ENCODE data around the gene TXLNA.
A peak's percentile ranks its signal among the peaks of the same experiment; 100 is the strongest.
"Not testable (repeated sequence)": the region's sequence is repeated elsewhere in the genome, so short reads cannot be mapped to it uniquely, and the experiment has no call there.

Gene TXLNA

GRCh38 chr1:32179443-32180185 lies at the start of gene TXLNA:
TXLNA (plus strand) TSS chr1:32179675; CDS start chr1:32180346, 671 bp downstream.
- Mint-ChIP-seq H3K9me3 (no peaks in the 10 kb centered on the region), H3K27ac (peak within 1 kb of the TSS; percentile 99), H3K4me3 (peak within 1 kb of the TSS; percentile 98), H3K4me1 (ENCODE audit: low read depth) (peaks cover 47% of the 10 kb centered on the region), H3K36me3 (ENCODE audit: low read depth) (peaks cover 62% of the 10 kb centered on the region), H3K27me3 (no peaks in the 10 kb centered on the region)
- peak; percentile 94 for DNase-seq

- H3K27ac Mint-ChIP-seq, H3K4me3 Mint-ChIP-seq, H3K27me3 Mint-ChIP-seq, H3K9me3 Mint-ChIP-seq, DNase-seq: not testable (repeated sequence)
- Mint-ChIP-seq H3K36me3 (ENCODE audit: low read depth) (peaks cover 66% of the 10 kb centered on the region), H3K4me1 (ENCODE audit: low read depth) (peaks cover 36% of the 10 kb centered on the region)
These were observed 45.6 kb upstream of the TXLNA start for GRCh38 chr1:32133950-32134280.

GRCh38 chr1:32137111-32137510 lies 42.4 kb upstream of the TXLNA start:
- peaks cover 56% of the 10 kb centered on the region for H3K36me3 Mint-ChIP-seq (ENCODE audit: low read depth)
- H3K9me3 Mint-ChIP-seq = no peaks in the 10 kb centered on the region
- H3K27ac Mint-ChIP-seq = no peak overlapping the region
- H3K27me3 Mint-ChIP-seq = no peaks in the 10 kb centered on the region
- DNase-seq = no peak
- peaks cover 51% of the 10 kb centered on the region for H3K4me1 Mint-ChIP-seq (ENCODE audit: low read depth)
- H3K4me3 Mint-ChIP-seq = no peak overlapping the region

GRCh38 chr1:32138965-32139364 lies 40.5 kb upstream of the TXLNA start:
- DNase-seq = no peak
- peak overlapping the region; percentile 62 for H3K27ac Mint-ChIP-seq
- no peaks in the 10 kb centered on the region for H3K9me3 Mint-ChIP-seq
- H3K27me3 Mint-ChIP-seq = no peaks in the 10 kb centered on the region
- H3K4me3 Mint-ChIP-seq = no peak overlapping the region
- H3K4me1 Mint-ChIP-seq (ENCODE audit: low read depth) = peaks cover 63% of the 10 kb centered on the region
- H3K36me3 Mint-ChIP-seq (ENCODE audit: low read depth) = peaks cover 55% of the 10 kb centered on the region

GRCh38 chr1:32142446-32143301 lies 36.8 kb upstream of the TXLNA start:
- no peaks in the 10 kb centered on the region for H3K27me3 Mint-ChIP-seq
- DNase-seq = no peak
- peaks cover 54% of the 10 kb centered on the region for H3K36me3 Mint-ChIP-seq (ENCODE audit: low read depth)
- H3K27ac Mint-ChIP-seq = peak overlapping the region; percentile 66
- H3K9me3 Mint-ChIP-seq = peaks cover 3% of the 10 kb centered on the region
- no peak overlapping the region for H3K4me3 Mint-ChIP-seq
- peaks cover 74% of the 10 kb centered on the region for H3K4me1 Mint-ChIP-seq (ENCODE audit: low read depth)

- Mint-ChIP-seq H3K4me1 (ENCODE audit: low read depth) (peaks cover 69% of the 10 kb centered on the region), H3K36me3 (ENCODE audit: low read depth) (peaks cover 57% of the 10 kb centered on the region)
- not testable (repeated sequence) for H3K9me3 Mint-ChIP-seq, DNase-seq, H3K27ac Mint-ChIP-seq, H3K4me3 Mint-ChIP-seq, H3K27me3 Mint-ChIP-seq
These were observed 36.2 kb upstream of the TXLNA start for GRCh38 chr1:32143302-32143695.

GRCh38 chr1:32144033-32144432 lies 35.4 kb upstream of the TXLNA start:
- H3K36me3 Mint-ChIP-seq (ENCODE audit: low read depth) = peaks cover 57% of the 10 kb centered on the region
- no peak overlapping the region for H3K27ac Mint-ChIP-seq
- H3K9me3 Mint-ChIP-seq = peaks cover 5% of the 10 kb centered on the region
- H3K4me1 Mint-ChIP-seq (ENCODE audit: low read depth) = peaks cover 64% of the 10 kb centered on the region
- H3K4me3 Mint-ChIP-seq = no peak overlapping the region
- DNase-seq = no peak
- no peaks in the 10 kb centered on the region for H3K27me3 Mint-ChIP-seq

- Mint-ChIP-seq H3K36me3 (ENCODE audit: low read depth) (peaks cover 49% of the 10 kb centered on the region), H3K4me1 (ENCODE audit: low read depth) (peaks cover 47% of the 10 kb centered on the region)
- not testable (repeated sequence) for H3K27ac Mint-ChIP-seq, H3K27me3 Mint-ChIP-seq, DNase-seq, H3K9me3 Mint-ChIP-seq, H3K4me3 Mint-ChIP-seq
These were observed 31.7 kb upstream of the TXLNA start for GRCh38 chr1:32147799-32148198.

- H3K27me3 Mint-ChIP-seq = no peaks in the 10 kb centered on the region
- peaks cover 23% of the 10 kb centered on the region for H3K4me1 Mint-ChIP-seq (ENCODE audit: low read depth)
- no peak overlapping the region for H3K27ac Mint-ChIP-seq
- peaks cover 52% of the 10 kb centered on the region for H3K36me3 Mint-ChIP-seq (ENCODE audit: low read depth)
- H3K9me3 Mint-ChIP-seq = peaks cover 6% of the 10 kb centered on the region
- no peak overlapping the region for H3K4me3 Mint-ChIP-seq
- no peak for DNase-seq
These were observed 28.6 kb upstream of the TXLNA start for GRCh38 chr1:32150847-32151246.

- H3K27ac Mint-ChIP-seq = no peak overlapping the region
- DNase-seq = no peak
- H3K4me1 Mint-ChIP-seq (ENCODE audit: low read depth) = peaks cover 19% of the 10 kb centered on the region
- peaks cover 6% of the 10 kb centered on the region for H3K9me3 Mint-ChIP-seq
- no peak overlapping the region for H3K4me3 Mint-ChIP-seq
- no peaks in the 10 kb centered on the region for H3K27me3 Mint-ChIP-seq
- H3K36me3 Mint-ChIP-seq (ENCODE audit: low read depth) = peaks cover 52% of the 10 kb centered on the region
These were observed 28.1 kb upstream of the TXLNA start for GRCh38 chr1:32151319-32151787.

GRCh38 chr1:32159189-32159588 lies 20.3 kb upstream of the TXLNA start:
- Mint-ChIP-seq H3K9me3 (no peaks in the 10 kb centered on the region), H3K4me3 (no peak overlapping the region), H3K4me1 (ENCODE audit: low read depth) (peaks cover 11% of the 10 kb centered on the region), H3K27ac (peak overlapping the region; percentile 81), H3K27me3 (no peaks in the 10 kb centered on the region), H3K36me3 (ENCODE audit: low read depth) (peaks cover 95% of the 10 kb centered on the region)
- DNase-seq = no peak

GRCh38 chr1:32163405-32163804 lies 16.1 kb upstream of the TXLNA start:
- H3K9me3 Mint-ChIP-seq = no peaks in the 10 kb centered on the region

GRCh38 chr1:32165633-32166032 lies 13.8 kb upstream of the TXLNA start:
- peaks cover 87% of the 10 kb centered on the region for H3K36me3 Mint-ChIP-seq (ENCODE audit: low read depth)
- not testable (repeated sequence) for H3K4me1 Mint-ChIP-seq (ENCODE audit: low read depth); H3K27me3 Mint-ChIP-seq; DNase-seq; H3K27ac Mint-ChIP-seq; H3K9me3 Mint-ChIP-seq; H3K4me3 Mint-ChIP-seq

More at GRCh38 chr1:32163405-32163804, 16.1 kb upstream of the TXLNA start:
- Mint-ChIP-seq H3K27ac (no peak overlapping the region), H3K27me3 (no peaks in the 10 kb centered on the region), H3K4me1 (ENCODE audit: low read depth) (peaks cover 10% of the 10 kb centered on the region), H3K4me3 (no peak overlapping the region), H3K36me3 (ENCODE audit: low read depth) (peaks cover 92% of the 10 kb centered on the region)
- DNase-seq = no peak

- Mint-ChIP-seq H3K4me1 (ENCODE audit: low read depth) (peaks cover 13% of the 10 kb centered on the region), H3K36me3 (ENCODE audit: low read depth) (peaks cover 82% of the 10 kb centered on the region), H3K4me3 (no peak overlapping the region), H3K27me3 (no peaks in the 10 kb centered on the region), H3K9me3 (no peaks in the 10 kb centered on the region), H3K27ac (no peak overlapping the region)
- DNase-seq = no peak
These were observed 8.5 kb upstream of the TXLNA start for GRCh38 chr1:32170991-32171390.

All from activated T-cell treated with anti-CD3 and anti-CD28 coated beads, Interleukin-2, amount 50 U/mL, for 24 hours (primary cell).